Measurements from ENCODE around the gene GRIK3. TPM values are rescaled to one million over a fixed set of nuclear protein-coding genes. Genes with fewer than 3 reads are reported as not detected.

GRIK3 gene
- total and polyA plus RNA-seq, 2 experiments from 2014 or later = 0.31 to 2.9 TPM

DNA sequence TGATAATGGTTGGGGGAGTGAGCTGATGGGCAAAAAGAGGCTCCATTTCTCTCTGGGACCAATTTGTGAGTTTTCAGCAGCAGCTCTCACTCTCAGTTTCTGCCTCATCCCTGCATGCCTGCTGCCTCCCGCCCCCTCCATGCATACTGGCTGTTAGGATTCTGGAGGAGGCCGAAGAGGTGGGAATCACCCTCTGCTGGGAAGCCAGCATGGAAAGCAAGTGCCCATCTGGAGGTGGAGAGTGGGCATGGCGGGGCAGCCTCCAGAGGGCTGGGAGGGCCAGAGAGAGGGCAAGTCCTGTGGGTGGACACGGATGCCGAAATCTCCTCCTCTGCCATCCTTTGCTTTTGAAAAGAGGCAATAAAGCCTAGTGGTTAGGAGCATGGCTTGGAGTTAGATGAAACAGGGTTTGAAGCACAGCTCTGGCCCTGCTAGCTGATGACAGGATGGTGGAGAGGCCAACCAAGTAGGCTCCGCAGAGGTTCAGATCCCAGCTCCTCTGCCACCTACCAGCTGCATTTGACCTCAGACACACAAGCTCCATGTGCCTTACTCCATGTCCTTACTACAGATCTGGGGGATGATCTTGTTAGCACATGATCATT, 113.4 kb downstream of the GRIK3 start (continued):
- TF ChIP-seq ZNF462 (CRISPR knock-in tag; IDR thresholded peaks at IDR 0.05) (no peak), ZNF331 (CRISPR knock-in tag; IDR thresholded peaks at IDR 0.05; ENCODE audit: low read depth) (no peak), JUNB (IDR thresholded peaks at IDR 0.05; ENCODE audit: unreplicated experiment) (no peak), ZNF114 (CRISPR knock-in tag; IDR thresholded peaks at IDR 0.05) (no peak), STAT1 (IDR thresholded peaks at IDR 0.05; ENCODE audit: unreplicated experiment) (no peak), POLR2AphosphoS5 (IDR thresholded peaks at IDR 0.05; ENCODE audit: low read depth) (no peak), CREB1 (CRISPR knock-in tag; IDR thresholded peaks at IDR 0.05; ENCODE audit: low read depth) (no peak)
- TF ChIP-seq, protein P1, sequence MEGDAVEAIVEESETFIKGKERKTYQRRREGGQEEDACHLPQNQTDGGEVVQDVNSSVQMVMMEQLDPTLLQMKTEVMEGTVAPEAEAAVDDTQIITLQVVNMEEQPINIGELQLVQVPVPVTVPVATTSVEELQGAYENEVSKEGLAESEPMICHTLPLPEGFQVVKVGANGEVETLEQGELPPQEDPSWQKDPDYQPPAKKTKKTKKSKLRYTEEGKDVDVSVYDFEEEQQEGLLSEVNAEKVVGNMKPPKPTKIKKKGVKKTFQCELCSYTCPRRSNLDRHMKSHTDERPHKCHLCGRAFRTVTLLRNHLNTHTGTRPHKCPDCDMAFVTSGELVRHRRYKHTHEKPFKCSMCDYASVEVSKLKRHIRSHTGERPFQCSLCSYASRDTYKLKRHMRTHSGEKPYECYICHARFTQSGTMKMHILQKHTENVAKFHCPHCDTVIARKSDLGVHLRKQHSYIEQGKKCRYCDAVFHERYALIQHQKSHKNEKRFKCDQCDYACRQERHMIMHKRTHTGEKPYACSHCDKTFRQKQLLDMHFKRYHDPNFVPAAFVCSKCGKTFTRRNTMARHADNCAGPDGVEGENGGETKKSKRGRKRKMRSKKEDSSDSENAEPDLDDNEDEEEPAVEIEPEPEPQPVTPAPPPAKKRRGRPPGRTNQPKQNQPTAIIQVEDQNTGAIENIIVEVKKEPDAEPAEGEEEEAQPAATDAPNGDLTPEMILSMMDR (conservative IDR thresholded peaks at IDR 0.05; ENCODE audit: low read depth in 2 of 2) = no peak
- TF ChIP-seq, protein P2, sequence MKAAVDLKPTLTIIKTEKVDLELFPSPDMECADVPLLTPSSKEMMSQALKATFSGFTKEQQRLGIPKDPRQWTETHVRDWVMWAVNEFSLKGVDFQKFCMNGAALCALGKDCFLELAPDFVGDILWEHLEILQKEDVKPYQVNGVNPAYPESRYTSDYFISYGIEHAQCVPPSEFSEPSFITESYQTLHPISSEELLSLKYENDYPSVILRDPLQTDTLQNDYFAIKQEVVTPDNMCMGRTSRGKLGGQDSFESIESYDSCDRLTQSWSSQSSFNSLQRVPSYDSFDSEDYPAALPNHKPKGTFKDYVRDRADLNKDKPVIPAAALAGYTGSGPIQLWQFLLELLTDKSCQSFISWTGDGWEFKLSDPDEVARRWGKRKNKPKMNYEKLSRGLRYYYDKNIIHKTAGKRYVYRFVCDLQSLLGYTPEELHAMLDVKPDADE (IDR thresholded peaks at IDR 0.05) = no peak
